HG03439 (cell line): Measurements from ENCODE around the gene CA9.

ENCODE experiments used
- ATAC-seq: cut with Tn5 transposase; IDR thresholded peaks from one replicate; pipeline ENCODE4 v1.9.1; 2021; ENCODE audit warnings: mild to moderate bottlenecking, moderate library complexity; ENCODE audit not compliant: unreplicated experiment

CA9 gene

DNA sequence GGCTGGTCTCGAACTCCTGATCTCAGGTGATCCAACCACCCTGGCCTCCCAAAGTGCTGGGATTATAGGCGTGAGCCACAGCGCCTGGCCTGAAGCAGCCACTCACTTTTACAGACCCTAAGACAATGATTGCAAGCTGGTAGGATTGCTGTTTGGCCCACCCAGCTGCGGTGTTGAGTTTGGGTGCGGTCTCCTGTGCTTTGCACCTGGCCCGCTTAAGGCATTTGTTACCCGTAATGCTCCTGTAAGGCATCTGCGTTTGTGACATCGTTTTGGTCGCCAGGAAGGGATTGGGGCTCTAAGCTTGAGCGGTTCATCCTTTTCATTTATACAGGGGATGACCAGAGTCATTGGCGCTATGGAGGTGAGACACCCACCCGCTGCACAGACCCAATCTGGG is 1.5 kb downstream of the CA9 start:
- no peak for ATAC-seq

DNA sequence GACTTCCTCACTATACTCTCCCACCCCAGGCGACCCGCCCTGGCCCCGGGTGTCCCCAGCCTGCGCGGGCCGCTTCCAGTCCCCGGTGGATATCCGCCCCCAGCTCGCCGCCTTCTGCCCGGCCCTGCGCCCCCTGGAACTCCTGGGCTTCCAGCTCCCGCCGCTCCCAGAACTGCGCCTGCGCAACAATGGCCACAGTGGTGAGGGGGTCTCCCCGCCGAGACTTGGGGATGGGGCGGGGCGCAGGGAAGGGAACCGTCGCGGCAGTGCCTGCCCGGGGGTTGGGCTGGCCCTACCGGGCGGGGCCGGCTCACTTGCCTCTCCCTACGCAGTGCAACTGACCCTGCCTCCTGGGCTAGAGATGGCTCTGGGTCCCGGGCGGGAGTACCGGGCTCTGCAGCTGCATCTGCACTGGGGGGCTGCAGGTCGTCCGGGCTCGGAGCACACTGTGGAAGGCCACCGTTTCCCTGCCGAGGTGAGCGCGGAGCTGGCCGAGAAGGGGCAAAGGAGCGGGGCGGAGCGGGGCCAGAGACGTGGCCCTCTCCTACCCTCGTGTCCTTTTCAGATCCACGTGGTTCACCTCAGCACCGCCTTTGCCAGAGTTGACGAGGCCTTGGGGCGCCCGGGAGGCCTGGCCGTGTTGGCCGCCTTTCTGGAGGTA is 2.1 kb downstream of the CA9 start:
- no peak for ATAC-seq

DNA sequence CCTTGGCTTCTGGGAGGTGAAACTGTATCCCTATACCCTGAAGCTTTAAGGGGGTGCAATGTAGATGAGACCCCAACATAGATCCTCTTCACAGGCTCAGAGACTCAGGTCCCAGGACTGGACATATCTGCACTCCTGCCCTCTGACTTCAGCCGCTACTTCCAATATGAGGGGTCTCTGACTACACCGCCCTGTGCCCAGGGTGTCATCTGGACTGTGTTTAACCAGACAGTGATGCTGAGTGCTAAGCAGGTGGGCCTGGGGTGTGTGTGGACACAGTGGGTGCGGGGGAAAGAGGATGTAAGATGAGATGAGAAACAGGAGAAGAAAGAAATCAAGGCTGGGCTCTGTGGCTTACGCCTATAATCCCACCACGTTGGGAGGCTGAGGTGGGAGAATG is 5.4 kb downstream of the CA9 start:
- ATAC-seq: no peak

DNA sequence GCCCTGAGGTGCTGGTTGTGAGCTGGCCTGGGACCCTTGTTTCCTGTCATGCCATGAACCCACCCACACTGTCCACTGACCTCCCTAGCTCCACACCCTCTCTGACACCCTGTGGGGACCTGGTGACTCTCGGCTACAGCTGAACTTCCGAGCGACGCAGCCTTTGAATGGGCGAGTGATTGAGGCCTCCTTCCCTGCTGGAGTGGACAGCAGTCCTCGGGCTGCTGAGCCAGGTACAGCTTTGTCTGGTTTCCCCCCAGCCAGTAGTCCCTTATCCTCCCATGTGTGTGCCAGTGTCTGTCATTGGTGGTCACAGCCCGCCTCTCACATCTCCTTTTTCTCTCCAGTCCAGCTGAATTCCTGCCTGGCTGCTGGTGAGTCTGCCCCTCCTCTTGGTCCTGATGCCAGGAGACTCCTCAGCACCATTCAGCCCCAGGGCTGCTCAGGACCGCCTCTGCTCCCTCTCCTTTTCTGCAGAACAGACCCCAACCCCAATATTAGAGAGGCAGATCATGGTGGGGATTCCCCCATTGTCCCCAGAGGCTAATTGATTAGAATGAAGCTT is 6.1 kb downstream of the CA9 start:
- ATAC-seq: no peak

DNA sequence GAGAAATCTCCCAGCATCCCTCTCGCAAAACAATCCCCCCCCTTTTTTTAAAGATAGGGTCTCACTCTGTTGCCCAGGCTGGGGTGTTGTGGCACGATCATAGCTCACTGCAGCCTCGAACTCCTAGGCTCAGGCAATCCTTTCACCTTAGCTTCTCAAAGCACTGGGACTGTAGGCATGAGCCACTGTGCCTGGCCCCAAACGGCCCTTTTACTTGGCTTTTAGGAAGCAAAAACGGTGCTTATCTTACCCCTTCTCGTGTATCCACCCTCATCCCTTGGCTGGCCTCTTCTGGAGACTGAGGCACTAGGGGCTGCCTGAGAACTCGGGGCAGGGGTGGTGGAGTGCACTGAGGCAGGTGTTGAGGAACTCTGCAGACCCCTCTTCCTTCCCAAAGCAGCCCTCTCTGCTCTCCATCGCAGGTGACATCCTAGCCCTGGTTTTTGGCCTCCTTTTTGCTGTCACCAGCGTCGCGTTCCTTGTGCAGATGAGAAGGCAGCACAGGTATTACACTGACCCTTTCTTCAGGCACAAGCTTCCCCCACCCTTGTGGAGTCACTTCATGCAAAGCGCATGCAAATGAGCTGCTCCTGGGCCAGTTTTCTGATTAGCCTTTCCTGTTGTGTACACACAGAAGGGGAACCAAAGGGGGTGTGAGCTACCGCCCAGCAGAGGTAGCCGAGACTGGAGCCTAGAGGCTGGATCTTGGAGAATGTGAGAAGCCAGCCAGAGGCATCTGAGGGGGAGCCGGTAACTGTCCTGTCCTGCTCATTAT is 6.8 kb downstream of the CA9 start:
- ATAC-seq: no peak

DNA sequence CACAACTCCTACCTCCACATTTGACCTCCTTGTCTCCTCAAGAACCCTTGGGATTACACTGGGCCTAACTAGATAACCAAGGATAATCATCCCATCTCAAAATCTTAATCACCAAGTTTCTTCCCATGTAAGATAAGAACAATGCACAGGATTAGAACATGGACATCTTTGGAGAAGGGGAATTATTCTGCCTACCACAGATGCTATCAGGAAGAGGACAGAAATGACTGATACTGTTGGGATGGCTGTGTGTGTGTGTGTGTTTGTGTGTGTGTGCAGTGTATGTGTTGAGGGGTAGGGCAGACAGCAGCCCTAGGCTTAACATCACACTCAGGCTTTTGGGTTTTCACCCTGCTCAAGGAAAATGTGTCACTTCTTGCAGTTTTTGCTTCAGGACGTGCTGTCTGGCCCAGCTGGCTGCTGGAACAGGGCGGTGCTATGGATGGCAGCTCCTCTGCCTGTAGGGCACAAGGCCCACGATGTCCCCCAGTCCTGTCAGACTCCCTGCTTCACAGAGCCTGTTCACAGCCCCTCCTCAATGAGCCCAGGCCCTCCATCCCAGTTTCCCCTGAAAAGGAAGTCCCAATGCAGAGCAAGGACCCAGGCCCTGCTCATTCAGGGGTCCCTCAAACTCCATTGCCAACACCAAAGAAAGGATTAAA is 7.7 kb downstream of the CA9 start:
- no peak for ATAC-seq

DNA sequence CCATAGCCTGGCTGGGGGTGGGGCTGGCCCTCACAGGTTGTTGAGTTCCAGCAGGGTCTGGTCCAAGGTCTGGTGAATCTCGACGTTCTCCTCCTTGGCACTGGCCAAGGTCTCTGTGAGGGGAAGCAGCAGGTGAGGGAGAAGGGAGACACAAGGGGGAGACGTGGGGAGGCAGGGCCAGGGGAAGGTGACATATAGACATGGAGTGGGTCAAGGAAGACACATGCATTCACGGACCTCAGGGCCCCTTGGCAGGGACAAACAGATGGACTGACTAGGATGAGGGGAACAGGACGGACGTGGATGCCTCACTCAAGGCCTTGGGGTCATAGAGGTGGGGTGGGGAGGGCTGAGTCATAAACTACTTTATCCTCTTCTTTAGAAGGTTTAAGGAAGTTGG is 8.3 kb downstream of the CA9 start:
- ATAC-seq: no peak

DNA sequence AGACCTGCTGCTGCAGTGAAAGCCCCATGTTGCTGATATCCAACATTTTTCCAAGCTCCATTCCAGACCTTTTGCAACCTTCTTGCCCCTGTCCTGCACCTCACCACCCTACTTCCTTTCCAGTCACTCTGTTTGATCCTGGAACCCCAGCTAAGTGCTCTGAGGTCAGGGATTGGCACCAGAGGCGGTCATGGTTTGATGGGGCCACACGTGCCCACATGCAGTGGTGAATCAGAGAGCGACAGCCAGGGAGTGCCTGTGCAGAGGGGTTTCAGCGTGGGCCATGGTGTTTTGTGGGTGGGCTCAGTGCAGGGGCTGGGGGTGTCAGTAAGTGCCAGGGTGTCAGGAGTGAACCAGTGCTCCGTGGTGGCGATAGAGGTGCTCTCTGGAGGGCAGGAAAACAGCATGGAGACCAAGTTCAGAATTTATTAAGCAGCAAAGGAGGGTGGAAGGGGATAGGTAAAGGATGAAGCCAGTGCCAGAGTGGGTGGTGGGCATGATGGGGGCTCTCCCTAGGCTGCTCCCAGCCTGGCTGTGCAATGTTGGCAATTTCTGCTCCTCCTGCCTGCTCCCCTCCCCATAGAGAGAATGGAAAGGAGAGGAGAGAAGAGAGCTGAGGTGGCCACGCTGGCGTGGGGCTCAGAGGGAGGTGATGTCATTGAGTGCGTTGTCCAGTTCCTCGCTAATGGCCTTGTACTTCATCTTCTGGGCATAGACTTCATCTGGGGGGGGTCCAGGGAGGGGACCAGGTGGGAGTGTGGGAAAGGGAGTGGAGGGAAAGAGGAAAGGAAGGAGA is 9.0 kb downstream of the CA9 start:
- ATAC-seq: no peak

DNA sequence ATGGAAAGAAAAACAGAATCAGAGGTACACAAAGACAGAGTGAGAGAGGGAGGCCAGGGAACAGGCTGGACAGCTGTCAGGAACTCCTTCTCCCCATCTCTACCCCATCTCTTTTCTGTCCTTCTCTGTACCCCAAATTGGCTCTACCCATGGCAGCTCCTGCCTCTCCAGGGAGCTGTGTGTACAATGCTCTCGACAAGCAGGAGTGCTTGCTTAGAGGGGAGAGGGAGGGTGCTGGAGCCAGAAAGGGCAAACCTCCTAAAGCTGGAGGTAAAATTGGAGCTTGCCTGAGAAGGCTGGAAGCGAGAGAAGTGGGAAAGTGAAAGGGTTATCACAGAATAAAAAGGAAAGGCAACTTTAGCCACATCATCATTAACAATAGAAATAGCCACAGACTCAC is 9.6 kb downstream of the CA9 start:
- ATAC-seq: no peak

DNA sequence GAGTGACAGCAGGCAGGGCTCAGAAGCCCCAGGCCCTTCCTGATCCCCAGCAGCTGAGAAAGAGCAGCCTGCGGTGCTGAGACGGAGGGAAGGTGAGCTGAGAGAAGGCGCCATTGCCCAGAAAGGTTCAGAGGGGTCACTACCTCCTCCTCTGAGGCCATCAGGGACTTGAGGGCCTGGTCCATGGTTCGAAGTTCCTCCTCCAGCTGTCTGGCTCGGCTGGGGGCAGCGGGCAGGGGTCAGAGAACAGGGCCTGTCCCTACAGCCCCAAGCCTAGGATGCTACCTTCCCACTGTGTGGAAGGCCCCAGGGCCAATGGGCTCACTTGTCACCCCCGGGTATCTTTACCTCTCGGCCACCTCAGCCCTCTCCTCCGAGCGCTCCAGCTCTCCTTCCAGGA is 11.2 kb downstream of the CA9 start:
- ATAC-seq: no peak

DNA sequence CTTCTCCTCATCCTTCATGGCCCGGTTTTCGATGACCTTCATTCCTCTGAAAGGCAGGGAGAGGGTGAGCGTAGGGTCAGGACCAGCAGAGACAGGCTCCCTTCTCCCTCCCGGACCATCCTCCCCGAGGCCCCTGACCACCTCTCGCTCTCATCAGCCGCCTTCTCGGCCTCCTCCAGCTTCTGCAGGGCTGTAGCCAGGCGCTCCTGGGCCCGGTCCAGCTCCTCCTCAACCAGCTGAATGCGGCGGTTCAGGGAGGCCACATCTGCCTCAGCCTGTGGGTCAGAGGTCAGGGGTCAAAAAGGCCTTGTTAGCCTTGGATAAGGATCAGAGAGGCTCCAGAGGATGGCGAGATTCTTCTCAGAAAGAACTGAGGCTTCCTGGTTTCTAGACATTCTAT is 11.8 kb downstream of the CA9 start:
- ATAC-seq: no peak

DNA sequence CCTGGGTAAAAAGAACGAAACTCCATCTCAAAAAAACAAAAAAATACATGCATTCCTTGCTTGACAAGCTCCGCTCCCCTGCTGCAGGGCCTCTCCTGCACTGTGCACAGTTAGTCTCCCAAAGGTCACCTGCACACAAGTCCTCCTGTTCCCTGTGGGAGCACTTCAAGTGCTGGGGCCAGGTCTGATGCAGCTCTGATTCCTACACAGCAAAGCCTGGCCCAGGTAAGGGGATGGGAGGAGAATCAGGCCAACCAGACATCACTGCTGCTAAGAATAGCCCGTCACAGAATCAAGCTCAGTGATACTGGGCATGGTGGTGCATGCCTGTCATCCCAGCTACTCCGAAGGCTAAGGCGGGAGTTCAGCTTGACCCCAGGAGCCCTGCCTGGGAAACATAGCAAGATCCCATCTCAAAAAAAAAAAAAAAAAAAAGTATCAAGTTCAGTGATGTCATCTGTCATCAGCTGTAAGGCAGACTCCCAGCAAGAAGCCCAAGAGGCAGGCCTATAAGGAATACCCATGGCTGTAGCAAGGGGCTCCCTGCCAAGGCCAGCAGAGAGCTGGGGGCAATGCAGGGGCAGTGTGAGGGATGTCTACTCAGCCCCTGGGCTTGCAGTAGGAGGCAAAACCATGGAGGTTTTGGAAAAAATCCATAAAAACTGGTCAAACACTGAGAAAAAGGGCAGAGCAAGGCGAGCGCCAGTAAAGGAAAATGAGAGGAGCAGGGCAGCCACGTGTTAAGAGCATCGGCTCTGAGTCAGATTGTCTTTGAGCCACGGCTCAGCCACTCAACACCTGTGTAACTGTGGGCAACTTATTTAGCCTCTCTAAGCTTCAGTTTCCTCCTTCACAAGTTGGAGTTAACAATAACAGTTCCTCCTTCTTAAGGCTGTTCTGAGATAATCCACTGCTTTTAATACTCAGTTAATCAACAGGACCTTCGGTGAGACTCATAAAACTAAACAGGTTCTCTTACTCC is 12.8 kb downstream of the CA9 start:
- no peak for ATAC-seq

DNA sequence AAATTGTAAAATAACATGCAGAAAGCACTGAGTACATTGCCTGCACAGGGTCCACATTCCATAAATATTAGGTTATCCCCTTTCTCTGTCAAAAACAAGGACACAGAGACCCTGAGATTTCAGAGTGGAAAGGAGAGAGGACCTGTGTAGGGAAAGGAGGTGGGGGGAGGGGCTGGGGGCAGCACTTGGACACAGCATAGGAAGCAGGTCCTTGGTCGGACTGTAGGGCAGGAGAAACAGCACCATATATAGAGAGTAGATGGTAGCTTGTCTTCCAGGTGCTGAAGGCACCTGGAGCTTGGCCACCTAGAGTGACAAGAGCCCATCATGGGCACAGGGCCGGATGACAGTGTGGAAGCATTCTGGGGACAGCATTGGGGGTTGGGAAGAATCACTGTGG is 13.6 kb downstream of the CA9 start:
- no peak for ATAC-seq

DNA sequence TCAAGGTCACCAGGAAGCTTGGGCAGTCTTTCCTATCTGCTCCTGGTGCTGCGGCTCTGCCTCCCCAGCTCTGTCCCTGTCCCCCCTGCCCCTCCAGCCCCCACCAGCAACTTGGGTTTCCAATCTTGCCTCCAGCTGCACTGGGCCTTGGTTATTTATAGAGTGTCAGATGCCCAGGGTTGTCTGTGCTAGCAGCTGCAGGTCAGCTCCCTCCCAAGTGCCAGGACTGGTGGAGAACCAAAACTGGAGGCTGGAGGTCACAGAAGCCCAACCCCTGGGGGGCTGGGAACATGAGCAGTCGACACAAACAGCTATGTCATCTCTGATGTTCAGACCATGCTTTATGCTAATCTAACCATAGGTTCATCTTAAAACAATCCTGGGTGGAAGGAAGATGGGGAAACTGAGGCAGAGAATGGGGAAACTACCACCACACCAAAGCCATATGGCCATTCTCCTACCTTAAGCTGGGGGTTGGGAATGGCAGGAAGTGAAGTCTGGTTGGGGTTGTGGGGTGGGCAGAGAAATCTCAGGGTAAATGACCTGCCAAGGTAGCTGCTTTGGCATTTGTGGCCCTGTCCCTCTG is 14.3 kb downstream of the CA9 start:
- ATAC-seq: no peak

DNA sequence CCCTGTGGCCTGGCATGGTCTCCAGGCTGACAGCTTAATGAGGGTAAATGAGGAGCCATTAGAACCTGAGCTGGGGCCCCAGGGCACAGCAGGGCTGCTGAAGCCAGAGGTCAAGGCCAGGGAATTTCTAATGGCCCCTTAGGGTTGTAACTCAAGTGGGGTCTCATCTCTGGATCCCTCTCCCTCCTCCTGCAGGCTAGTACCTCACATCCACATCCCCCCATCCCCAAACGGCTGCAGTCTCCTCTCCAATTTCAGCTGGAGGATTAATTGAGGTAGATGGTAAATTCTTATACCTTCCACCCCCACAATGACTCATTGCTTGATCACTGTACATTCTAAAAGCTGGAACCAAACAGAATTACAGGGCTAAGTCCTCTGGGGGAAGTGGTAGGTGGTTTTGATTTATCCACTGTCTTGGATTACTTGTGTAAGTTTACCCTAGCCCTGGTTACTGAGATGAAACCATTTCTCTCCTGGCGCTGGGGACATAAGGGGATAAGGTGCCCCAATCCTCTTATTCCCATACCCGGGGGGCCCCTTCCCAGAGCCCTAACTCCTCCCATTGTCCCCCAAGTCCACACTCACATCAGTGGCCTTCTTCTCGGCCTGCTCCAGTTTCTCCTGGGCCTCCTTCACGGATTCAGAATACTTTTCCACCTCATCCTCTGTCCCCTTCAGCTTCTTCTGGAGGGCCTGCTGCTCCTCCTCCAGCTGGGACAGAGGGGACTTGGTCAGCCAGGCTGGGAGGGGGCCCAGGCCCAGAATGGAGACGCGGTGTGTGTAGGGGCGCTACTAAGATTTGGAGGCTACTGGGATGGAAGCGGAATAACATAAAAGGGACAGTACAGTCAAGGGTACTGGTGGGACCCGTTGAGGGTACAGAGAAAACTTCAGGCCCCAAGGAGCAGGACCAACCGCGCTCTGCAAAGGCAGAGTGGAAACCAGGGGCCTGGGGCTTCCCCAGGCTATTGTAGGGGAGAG is 15.1 kb downstream of the CA9 start:
- no peak for ATAC-seq

DNA sequence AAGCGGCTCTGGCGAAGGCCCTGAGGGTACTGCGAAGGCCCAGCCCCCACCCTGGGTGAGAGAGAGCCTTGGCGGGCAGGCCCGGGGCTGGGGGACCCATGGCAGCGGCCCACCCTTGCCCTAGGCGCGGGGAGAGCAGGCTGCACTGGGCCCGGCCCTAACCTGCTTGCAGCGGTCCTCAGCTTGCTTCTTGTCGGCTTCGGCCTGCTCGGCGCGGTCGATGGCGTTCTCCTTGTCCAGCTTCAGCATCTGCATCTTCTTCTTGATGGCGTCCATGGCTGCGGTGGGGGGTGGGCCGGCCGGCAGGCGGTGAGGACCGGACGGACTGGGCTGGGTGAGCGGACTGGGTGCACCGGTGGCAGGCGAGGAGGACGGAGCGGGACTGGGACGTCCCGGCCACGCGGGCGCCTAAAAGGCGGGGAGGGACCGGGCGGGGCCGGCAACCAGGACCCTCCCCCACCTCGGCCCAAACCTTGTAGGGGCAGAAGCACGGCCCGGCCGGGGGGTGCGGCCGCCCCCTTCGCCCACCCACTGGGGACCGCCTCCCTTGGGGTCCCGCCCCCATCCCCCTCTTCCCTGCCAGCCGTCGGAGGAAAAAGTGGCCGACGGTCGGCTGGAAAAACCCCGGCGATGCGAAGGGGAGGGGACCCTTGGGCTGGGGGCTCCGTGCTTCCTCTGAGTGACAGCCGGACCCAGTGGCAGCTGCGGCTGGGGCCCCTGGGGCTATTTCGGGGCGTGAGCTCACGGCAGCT is 16.0 kb downstream of the CA9 start, which contains the start of gene TPM2:
TSS of gene TPM2 (minus strand) at position 384 of the 752 bp plus-strand sequence. CDS start at position 276, 108 bp downstream.
- no peak for ATAC-seq

DNA sequence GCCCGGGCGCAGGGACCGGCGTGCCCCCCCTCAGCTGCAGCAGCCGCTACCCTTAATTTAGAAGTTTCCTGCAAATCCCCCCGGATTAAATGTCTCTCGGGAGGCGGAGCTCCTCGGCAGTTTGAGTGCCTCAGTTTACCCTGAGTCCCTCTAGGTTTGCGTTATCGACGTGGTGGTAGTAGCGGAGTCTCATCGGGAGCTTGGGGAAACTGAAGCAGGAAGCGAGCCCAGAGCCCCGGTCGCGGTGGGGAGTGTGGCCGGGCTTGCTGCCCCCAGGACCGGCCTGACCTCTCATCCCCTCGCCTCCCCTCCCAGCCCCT is 16.5 kb downstream of the CA9 start:
- no peak for ATAC-seq
